H1 (cell line): Measurements from ENCODE around the gene ACADVL. TPM values are rescaled to one million over a fixed set of nuclear protein-coding genes. Genes with fewer than 3 reads are reported as not detected.

Source experiments
- CTCF ChIA-PET: fragments of 300-600 bp; sonication (Branson Sonifier 250); formaldehyde crosslinking; loops from one replicate; lab custom pipeline; 2021; ENCODE audit not compliant: partially characterized antibody; lab: Charles Lee
- POLR2A ChIA-PET: fragments of 300-600 bp; sonication (Branson Sonifier 250); formaldehyde crosslinking; loops from one replicate; lab custom pipeline; 2021; ENCODE audit warnings: inconsistent platforms; ENCODE audit not compliant: partially characterized antibody; lab: Charles Lee
- DNase-seq, 2 experiments: peaks; one replicate each; pipeline versions ENCODE4 v3.0.0 to v3.0.0-alpha.2; 2010 to 2022; ENCODE audit warnings: low spot score in 2 of 2, low read depth in 1 of 2, mixed read lengths in 1 of 2
- FAIRE-seq: peaks from 2 replicates; lab custom pipeline; 2011; peaks lifted over from hg19 to GRCh38; lab: Jason Lieb, UNC
- H2AFZ ChIP-seq: 2 replicates; pipeline ENCODE4 v1.8.1; 2012; ENCODE audit warnings: low read length, inconsistent platforms
- H2AK5ac ChIP-seq: 2 replicates; pipeline ENCODE4 v1.6.1; 2013; ENCODE audit warnings: low read depth, low read length
- H2BK120ac ChIP-seq: replicated peaks from 2 replicates; pipeline ENCODE3; 2013; ENCODE audit warnings: low read depth, low read length, inconsistent platforms
- H2BK12ac ChIP-seq: 2 replicates; pipeline ENCODE4 v1.6.1; 2013; ENCODE audit warnings: low read depth, low read length
- H2BK15ac ChIP-seq: 2 replicates; pipeline ENCODE4 v1.6.1; 2013; ENCODE audit warnings: low read length
- H2BK20ac ChIP-seq: 2 replicates; pipeline ENCODE4 v1.6.1; 2013; ENCODE audit warnings: low read length
- H2BK5ac ChIP-seq: 2 replicates; pipeline ENCODE4 v1.6.1; 2013; ENCODE audit warnings: low read depth, low read length
- H3K14ac ChIP-seq: 2 replicates; pipeline ENCODE4 v1.6.1; 2013; ENCODE audit warnings: inconsistent platforms; ENCODE audit not compliant: insufficient read length
- H3K18ac ChIP-seq: 2 replicates; pipeline ENCODE4 v1.6.1; 2013; ENCODE audit warnings: low read length; ENCODE audit errors: extremely low read depth
- H3K23ac ChIP-seq: 2 replicates; pipeline ENCODE4 v1.6.1; 2013; ENCODE audit warnings: inconsistent platforms; ENCODE audit not compliant: insufficient read length
- H3K23me2 ChIP-seq: 2 replicates; pipeline ENCODE4 v1.6.1; 2013; ENCODE audit warnings: low read depth, low read length
- H3K27ac ChIP-seq: 2 replicates; pipeline ENCODE4 v1.6.1; 2011; ENCODE audit warnings: low read depth, low read length, inconsistent platforms
- H3K27me3 ChIP-seq, 4 experiments: replicated peaks in 1 of 4; 1 replicate in 1 of 4; 2 replicates in 3 of 4; pipeline versions ENCODE4 v1.6.1 to v1.8.1; 2011 to 2013; ENCODE audit warnings: low read length in 3 of 4, mild to moderate bottlenecking in 3 of 4, inconsistent platforms in 2 of 4, mixed read lengths in 2 of 4, moderate library complexity in 1 of 4; ENCODE audit not compliant: control insufficient read depth in 3 of 4, insufficient read depth in 3 of 4; ENCODE audit errors: extremely low read depth in 1 of 4
- H3K36me3 ChIP-seq, 4 experiments: 2 replicates each; pipeline versions ENCODE4 v1.6.1 to v1.8.1; 2011 to 2013; ENCODE audit warnings: mild to moderate bottlenecking in 4 of 4, low read length in 3 of 4, moderate library complexity in 2 of 4, control low read depth in 1 of 4, inconsistent platforms in 1 of 4; ENCODE audit not compliant: insufficient read depth in 4 of 4, control insufficient read depth in 2 of 4
- H3K4ac ChIP-seq: replicated peaks from 2 replicates; pipeline ENCODE3; 2013; ENCODE audit warnings: low read length, low read depth, mixed read lengths, inconsistent platforms; ENCODE audit not compliant: insufficient read length
- H3K4me1 ChIP-seq, 4 experiments: replicated peaks in 1 of 4; 1 replicate in 1 of 4; 2 replicates in 3 of 4; pipeline versions ENCODE4 v1.6.1 to v1.8.1; 2011 to 2013; ENCODE audit warnings: low read length in 3 of 4, inconsistent platforms in 2 of 4, mixed read lengths in 1 of 4; ENCODE audit not compliant: insufficient read depth in 4 of 4, control insufficient read depth in 3 of 4
- H3K4me2 ChIP-seq, 2 experiments: 2 replicates each; pipeline versions ENCODE4 v1.6.1 to v1.8.1; 2011 to 2013; ENCODE audit warnings: low read depth in 2 of 2, low read length in 2 of 2, control low read depth in 1 of 2, inconsistent platforms in 1 of 2, mild to moderate bottlenecking in 1 of 2; ENCODE audit not compliant: insufficient read depth in 1 of 2
- H3K4me3 ChIP-seq, 4 experiments: fragments of 200-600, 300-600 bp in 1 of 4; sonication (generic), shearing (Covaris generic), sonication (Bioruptor Twin) in 1 of 4; 2 replicates each; pipeline versions ENCODE4 v1.5.1 to v1.8.1; 2011 to 2016; ENCODE audit warnings: low read length in 4 of 4, low read depth in 3 of 4, control low read depth in 2 of 4, inconsistent platforms in 2 of 4, mild to moderate bottlenecking in 2 of 4, mixed read lengths in 1 of 4, moderate library complexity in 1 of 4; ENCODE audit not compliant: insufficient read depth in 2 of 4; ENCODE audit errors: extremely low read depth in 1 of 4
- H3K56ac ChIP-seq: replicated peaks from 2 replicates; pipeline ENCODE3; 2013; ENCODE audit warnings: low read depth, mild to moderate bottlenecking, mixed read lengths, low read length, inconsistent platforms; ENCODE audit not compliant: insufficient read length
- H3K79me1 ChIP-seq: 2 replicates; pipeline ENCODE4 v1.6.1; 2013; ENCODE audit warnings: low read depth, low read length, control low read depth
- H3K79me2 ChIP-seq, 2 experiments: 2 replicates each; pipeline versions ENCODE4 v1.6.1 to v1.8.1; 2012 to 2013; ENCODE audit warnings: low read length in 2 of 2, mild to moderate bottlenecking in 2 of 2, inconsistent platforms in 1 of 2; ENCODE audit not compliant: insufficient read depth in 2 of 2, control insufficient read depth in 1 of 2
- H3K9ac ChIP-seq, 4 experiments: replicated peaks in 1 of 4; 1 replicate in 1 of 4; 2 replicates in 3 of 4; pipeline versions ENCODE4 v1.6.1 to v1.8.1; 2011 to 2013; ENCODE audit warnings: low read depth in 3 of 4, low read length in 3 of 4, control low read depth in 2 of 4, mild to moderate bottlenecking in 2 of 4, moderate library complexity in 2 of 4, inconsistent platforms in 1 of 4; ENCODE audit errors: extremely low read depth in 1 of 4
- H3K9me3 ChIP-seq, 2 experiments: 2 replicates each; pipeline versions ENCODE4 v1.6.1 to v1.8.1; 2012 to 2013; ENCODE audit warnings: mild to moderate bottlenecking in 2 of 2, moderate library complexity in 2 of 2, control low read depth in 1 of 2, inconsistent platforms in 1 of 2, low read depth in 1 of 2, low read length in 1 of 2, mixed read lengths in 1 of 2; ENCODE audit not compliant: insufficient read depth in 2 of 2
- H4K20me1 ChIP-seq, 2 experiments: replicated peaks in 1 of 2; 2 replicates each; pipeline versions ENCODE3 to v1.8.1; 2011 to 2013; ENCODE audit warnings: inconsistent platforms in 2 of 2, low read length in 2 of 2, mild to moderate bottlenecking in 1 of 2; ENCODE audit not compliant: insufficient read depth in 2 of 2, control insufficient read depth in 1 of 2
- H4K5ac ChIP-seq: 2 replicates; pipeline ENCODE4 v1.6.1; 2013; ENCODE audit warnings: low read length, low read depth, mixed read lengths, inconsistent platforms; ENCODE audit not compliant: insufficient read length
- H4K8ac ChIP-seq: 2 replicates; pipeline ENCODE4 v1.8.0; 2013; ENCODE audit warnings: mild to moderate bottlenecking, moderate library complexity, low read length, inconsistent platforms; ENCODE audit not compliant: insufficient read depth; ENCODE audit errors: extremely low read depth
- H4K91ac ChIP-seq: replicated peaks from 2 replicates; pipeline ENCODE3; 2013; ENCODE audit warnings: low read length, mixed read lengths, inconsistent platforms; ENCODE audit not compliant: insufficient read length
- EZH2 ChIP-seq: fragments of 200-600 bp; sonication (generic); IDR thresholded peaks from 2 replicates; pipeline ENCODE4 v1.7.1; 2012; ENCODE audit warnings: low read depth, mild to moderate bottlenecking, moderate library complexity, low read length, inconsistent platforms; ENCODE audit not compliant: severe bottlenecking
- RNF2 ChIP-seq: fragments of 200-900, 300-1000 bp; sonication (generic); IDR thresholded peaks from 2 replicates; pipeline ENCODE4 v1.7.1; 2016; ENCODE audit warnings: borderline replicate concordance, low read depth, mild to moderate bottlenecking, antibody characterized with exemption, low read length; ENCODE audit not compliant: poor library complexity, severe bottlenecking; ENCODE audit errors: missing control alignments
- YY1 ChIP-seq: IDR thresholded peaks from 2 replicates; pipeline ENCODE4 v1.6.1; 2011; ENCODE audit warnings: low read depth, mild to moderate bottlenecking, low read length
- WGBS, 2 experiments: shearing (Covaris generic) in 1 of 2; methylation state at CpG; one replicate each; pipeline versions ENCODE4 v1.1.6 to v1.1.7; 2013 to 2015; ENCODE audit warnings: low lambda C conversion rate in 2 of 2, mixed read lengths in 2 of 2, inconsistent platforms in 1 of 2, low coverage in 1 of 2, missing lambda C conversion rate in 1 of 2; ENCODE audit not compliant: insufficient replicate concordance in 2 of 2, insufficient coverage in 1 of 2, insufficient read length in 1 of 2; ENCODE audit errors: extremely low coverage in 1 of 2, missing lambda C conversion rate in 1 of 2; 5-methylcytosine and 5-hydroxymethylcytosine counted together
- polyA plus RNA-seq, 7 experiments: library from polyadenylated mRNA; depleted of rRNA in 3 of 7; stranded (reverse) in 5 of 7; unstranded in 2 of 7; fragments of >200 nt in 5 of 7; fragments of 200-250 nt in 2 of 7; gene quantifications; 1 replicate in 5 of 7; 2 replicates in 1 of 7; 4 replicates in 1 of 7; pipeline versions ENCODE4 v1.2.1 to v1.2.3, GENCODE V29; 2011 to 2013; ENCODE audit warnings: missing spikeins in 2 of 7, mixed read lengths in 2 of 7
- total RNA-seq: library from RNA; stranded (reverse); fragmentation: NEBNext Ultra II Directional; extraction: Animal tissue kit (Norgen Biotek cat#: 25700); gene quantifications from 2 replicates; pipeline ENCODE4 v1.2.1, GENCODE V29; 2021

Gene ACADVL
- total and polyA plus RNA-seq, 2 of the 8 experiments (the other 6 are each of a cell fraction or from before 2014, with no cell fraction given), result 181 to 231 TPM

DNA sequence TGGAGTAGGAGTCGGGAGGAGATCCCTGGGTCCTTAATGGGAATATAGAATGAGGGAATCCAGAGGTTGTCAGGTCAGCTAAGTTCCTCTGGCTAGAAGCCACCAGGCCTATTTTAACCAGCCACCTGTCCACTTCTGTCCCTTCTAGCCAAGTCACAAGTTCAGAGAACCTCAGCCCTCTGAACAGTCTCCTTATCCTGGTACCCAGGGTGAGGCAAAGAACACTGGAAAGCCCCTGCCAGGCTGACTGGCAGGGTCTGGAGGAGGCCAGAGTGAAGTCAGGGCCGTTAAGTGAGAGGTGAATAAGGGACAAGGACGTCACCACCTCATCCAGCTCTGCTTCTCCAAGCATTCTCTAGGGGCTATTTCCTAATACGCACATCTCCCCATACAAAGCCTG is 29.1 kb downstream of the ACADVL start:
- Histone ChIP-seq H3K36me3 (peaks cover 9 to 27% (median 22%) of the 10 kb centered on the region in 4 experiments; a peak in 6 of 8 replicates), H3K79me2 (peaks cover 23 to 52% of the 10 kb centered on the region in 2 experiments), H3K4me1 (peaks cover 3 to 12% (median 5%) of the 10 kb centered on the region in 4 experiments), H2BK12ac (no peak overlapping the region), H3K27ac (no peak overlapping the region), H3K4me3 (no peak overlapping the region), H3K23ac (no peak overlapping the region), H4K5ac (no peak overlapping the region), H2AK5ac (no peak overlapping the region), H2BK120ac (no peak overlapping the region), H3K4me2 (no peak overlapping the region; a peak in 1 of 4 replicates), H3K14ac (no peak overlapping the region), H2BK15ac (no peak overlapping the region), H3K27me3 (no peaks in the 10 kb centered on the region), H2BK20ac (no peak overlapping the region), H4K91ac (no peak overlapping the region), H4K8ac (no peak overlapping the region), H2AFZ (no peak overlapping the region), H3K4ac (no peak overlapping the region), H3K9ac (no peak overlapping the region; a peak in 1 of 7 replicates), H2BK5ac (no peak overlapping the region), H3K79me1 (peaks cover 16% of the 10 kb centered on the region), H3K9me3 (no peaks in the 10 kb centered on the region), H3K56ac (no peak overlapping the region), H4K20me1 (peaks cover 6 to 9% of the 10 kb centered on the region in 2 experiments), H3K18ac (no peak overlapping the region), H3K23me2 (peaks cover 6% of the 10 kb centered on the region)
- TF ChIP-seq EZH2 (no peak), RNF2 (no peak), YY1 (no peak)
- no peak for FAIRE-seq
- 83% methylated on average over 4 of the region's 4 CpGs; no CpG with 5 or more reads in 1 of the 2 experiments for whole genome bisulfite sequencing, 2 experiments
- CTCF ChIA-PET, result interaction anchor here (0.6 to 1.6 kb wide), 6 partner anchors 9 to 516 kb away, joined by 3 to 7 read pairs (median 4); partner anchors contain the start of gene SLC2A4
- POLR2A ChIA-PET, result interaction anchor here (0.9 to 8.3 kb wide), 9 partner anchors 8 to 64 kb away, joined by 3 to 121 read pairs (median 4); partner anchors contain the start of genes CLDN7, DVL2, GABARAP and PHF23
- no peak for DNase-seq
